Measurements from ENCODE around the gene SLC39A10.
A peak's percentile ranks its signal among the peaks of the same experiment; 100 is the strongest.

The SLC39A10 gene

GRCh38 chr2:195656859-195657633 lies at the start of gene SLC39A10:
Gene SLC39A10 (plus strand): TSS chr2:195657226. CDS start chr2:195680043, 22,817 bp downstream.
- peak within 1 kb of the TSS; percentile 89 for H3K27ac ChIP-seq (ENCODE audit: low read depth, low read length)
- no peaks in the 10 kb centered on the region for H3K9me3 ChIP-seq (ENCODE audit: control insufficient read depth, insufficient read depth, low read length)
- peak within 1 kb of the TSS; percentile 94 for H3K9ac ChIP-seq (ENCODE audit: low read depth, low read length)
- H3K4me3 ChIP-seq (ENCODE audit: low read depth, low read length): peak within 1 kb of the TSS; percentile 95
- no peaks in the 10 kb centered on the region for H3K36me3 ChIP-seq (ENCODE audit: control insufficient read depth, insufficient read depth, low read length)
- H3K4me1 ChIP-seq (ENCODE audit: control insufficient read depth, insufficient read depth, low read length): peaks cover 29% of the 10 kb centered on the region
- no peaks in the 10 kb centered on the region for H3K27me3 ChIP-seq (ENCODE audit: control insufficient read depth, insufficient read depth, low read length)

GRCh38 chr2:195608768-195609454 lies 48.1 kb upstream of the SLC39A10 start:
- H3K4me1 ChIP-seq (ENCODE audit: control insufficient read depth, insufficient read depth, low read length): peaks cover 69% of the 10 kb centered on the region
- H3K27ac ChIP-seq (ENCODE audit: low read depth, low read length): no peak overlapping the region
- H3K9me3 ChIP-seq (ENCODE audit: control insufficient read depth, insufficient read depth, low read length): no peaks in the 10 kb centered on the region
- H3K36me3 ChIP-seq (ENCODE audit: control insufficient read depth, insufficient read depth, low read length): peaks cover 18% of the 10 kb centered on the region
- H3K9ac ChIP-seq (ENCODE audit: low read depth, low read length): no peak overlapping the region
- no peaks in the 10 kb centered on the region for H3K27me3 ChIP-seq (ENCODE audit: control insufficient read depth, insufficient read depth, low read length)
- no peak overlapping the region for H3K4me3 ChIP-seq (ENCODE audit: low read depth, low read length)

- Histone ChIP-seq H3K27ac (ENCODE audit: low read depth, low read length) (no peak overlapping the region), H3K9ac (ENCODE audit: low read depth, low read length) (no peak overlapping the region), H3K9me3 (ENCODE audit: control insufficient read depth, insufficient read depth, low read length) (no peaks in the 10 kb centered on the region), H3K4me1 (ENCODE audit: control insufficient read depth, insufficient read depth, low read length) (peaks cover 75% of the 10 kb centered on the region), H3K4me3 (ENCODE audit: low read depth, low read length) (no peak overlapping the region), H3K36me3 (ENCODE audit: control insufficient read depth, insufficient read depth, low read length) (peaks cover 16% of the 10 kb centered on the region), H3K27me3 (ENCODE audit: control insufficient read depth, insufficient read depth, low read length) (no peaks in the 10 kb centered on the region)
These were observed 46.3 kb upstream of the SLC39A10 start for GRCh38 chr2:195610717-195611116.

- H3K4me3 ChIP-seq (ENCODE audit: low read depth, low read length): peak overlapping the region; percentile 47
- peaks cover 56% of the 10 kb centered on the region for H3K4me1 ChIP-seq (ENCODE audit: control insufficient read depth, insufficient read depth, low read length)
- H3K27me3 ChIP-seq (ENCODE audit: control insufficient read depth, insufficient read depth, low read length): no peaks in the 10 kb centered on the region
- H3K9me3 ChIP-seq (ENCODE audit: control insufficient read depth, insufficient read depth, low read length): no peaks in the 10 kb centered on the region
- peak overlapping the region; percentile 94 for H3K27ac ChIP-seq (ENCODE audit: low read depth, low read length)
- peak overlapping the region; percentile 63 for H3K9ac ChIP-seq (ENCODE audit: low read depth, low read length)
- peaks cover 13% of the 10 kb centered on the region for H3K36me3 ChIP-seq (ENCODE audit: control insufficient read depth, insufficient read depth, low read length)
These were observed 44.2 kb upstream of the SLC39A10 start for GRCh38 chr2:195612611-195613495.

- H3K27me3 ChIP-seq (ENCODE audit: control insufficient read depth, insufficient read depth, low read length): no peaks in the 10 kb centered on the region
- peak overlapping the region; percentile 94 for H3K27ac ChIP-seq (ENCODE audit: low read depth, low read length)
- H3K4me3 ChIP-seq (ENCODE audit: low read depth, low read length): peak overlapping the region; percentile 47; the same call in 1 of the 2 replicates
- H3K9me3 ChIP-seq (ENCODE audit: control insufficient read depth, insufficient read depth, low read length): no peaks in the 10 kb centered on the region
- H3K4me1 ChIP-seq (ENCODE audit: control insufficient read depth, insufficient read depth, low read length): peaks cover 51% of the 10 kb centered on the region
- peak overlapping the region; percentile 45; the same call in 1 of the 2 replicates for H3K9ac ChIP-seq (ENCODE audit: low read depth, low read length)
- H3K36me3 ChIP-seq (ENCODE audit: control insufficient read depth, insufficient read depth, low read length): peaks cover 4% of the 10 kb centered on the region; the same call in 1 of the 2 replicates
These were observed 43.1 kb upstream of the SLC39A10 start for GRCh38 chr2:195613922-195614321.

GRCh38 chr2:195619590-195619989 lies 37.4 kb upstream of the SLC39A10 start:
- no peak overlapping the region for H3K27ac ChIP-seq (ENCODE audit: low read depth, low read length)
- no peaks in the 10 kb centered on the region for H3K36me3 ChIP-seq (ENCODE audit: control insufficient read depth, insufficient read depth, low read length)
- no peak overlapping the region for H3K4me3 ChIP-seq (ENCODE audit: low read depth, low read length)
- peaks cover 23% of the 10 kb centered on the region for H3K4me1 ChIP-seq (ENCODE audit: control insufficient read depth, insufficient read depth, low read length)
- no peak overlapping the region for H3K9ac ChIP-seq (ENCODE audit: low read depth, low read length)
- H3K9me3 ChIP-seq (ENCODE audit: control insufficient read depth, insufficient read depth, low read length): no peaks in the 10 kb centered on the region
- H3K27me3 ChIP-seq (ENCODE audit: control insufficient read depth, insufficient read depth, low read length): no peaks in the 10 kb centered on the region

- no peak overlapping the region for H3K4me3 ChIP-seq (ENCODE audit: low read depth, low read length)
- no peaks in the 10 kb centered on the region for H3K9me3 ChIP-seq (ENCODE audit: control insufficient read depth, insufficient read depth, low read length)
- no peaks in the 10 kb centered on the region for H3K27me3 ChIP-seq (ENCODE audit: control insufficient read depth, insufficient read depth, low read length)
- no peak overlapping the region for H3K9ac ChIP-seq (ENCODE audit: low read depth, low read length)
- H3K27ac ChIP-seq (ENCODE audit: low read depth, low read length): no peak overlapping the region
- H3K36me3 ChIP-seq (ENCODE audit: control insufficient read depth, insufficient read depth, low read length): no peaks in the 10 kb centered on the region
- peaks cover 14% of the 10 kb centered on the region for H3K4me1 ChIP-seq (ENCODE audit: control insufficient read depth, insufficient read depth, low read length)
These were observed 36.5 kb upstream of the SLC39A10 start for GRCh38 chr2:195620501-195620900.

GRCh38 chr2:195622966-195623365 lies 34.1 kb upstream of the SLC39A10 start:
- Histone ChIP-seq H3K27ac (ENCODE audit: low read depth, low read length) (no peak overlapping the region), H3K27me3 (ENCODE audit: control insufficient read depth, insufficient read depth, low read length) (no peaks in the 10 kb centered on the region)

GRCh38 chr2:195626507-195626906 lies 30.5 kb upstream of the SLC39A10 start:
- Histone ChIP-seq H3K27ac (ENCODE audit: low read depth, low read length) (no peak overlapping the region), H3K4me3 (ENCODE audit: low read depth, low read length) (no peak overlapping the region), H3K27me3 (ENCODE audit: control insufficient read depth, insufficient read depth, low read length) (no peaks in the 10 kb centered on the region), H3K9me3 (ENCODE audit: control insufficient read depth, insufficient read depth, low read length) (no peaks in the 10 kb centered on the region), H3K9ac (ENCODE audit: low read depth, low read length) (no peak overlapping the region), H3K4me1 (ENCODE audit: control insufficient read depth, insufficient read depth, low read length) (no peaks in the 10 kb centered on the region; the same call in 1 of the 2 replicates), H3K36me3 (ENCODE audit: control insufficient read depth, insufficient read depth, low read length) (0 out of 2 replicates have a peak, but pooled peaks cover 5% of the 10 kb centered on the region)

More at GRCh38 chr2:195622966-195623365, 34.1 kb upstream of the SLC39A10 start:
- no peak overlapping the region for H3K4me3 ChIP-seq (ENCODE audit: low read depth, low read length)
- H3K9ac ChIP-seq (ENCODE audit: low read depth, low read length): no peak overlapping the region
- H3K9me3 ChIP-seq (ENCODE audit: control insufficient read depth, insufficient read depth, low read length): no peaks in the 10 kb centered on the region
- peaks cover 11% of the 10 kb centered on the region for H3K4me1 ChIP-seq (ENCODE audit: control insufficient read depth, insufficient read depth, low read length)
- 0 out of 2 replicates have a peak, but pooled peaks cover 4% of the 10 kb centered on the region for H3K36me3 ChIP-seq (ENCODE audit: control insufficient read depth, insufficient read depth, low read length)

- no peak overlapping the region for H3K27ac ChIP-seq (ENCODE audit: low read depth, low read length)
- no peaks in the 10 kb centered on the region for H3K27me3 ChIP-seq (ENCODE audit: control insufficient read depth, insufficient read depth, low read length)
- H3K4me3 ChIP-seq (ENCODE audit: low read depth, low read length): no peak overlapping the region
- H3K4me1 ChIP-seq (ENCODE audit: control insufficient read depth, insufficient read depth, low read length): no peaks in the 10 kb centered on the region
- 0 out of 2 replicates have a peak, but pooled peaks cover 5% of the 10 kb centered on the region for H3K36me3 ChIP-seq (ENCODE audit: control insufficient read depth, insufficient read depth, low read length)
- H3K9ac ChIP-seq (ENCODE audit: low read depth, low read length): no peak overlapping the region
- H3K9me3 ChIP-seq (ENCODE audit: control insufficient read depth, insufficient read depth, low read length): no peaks in the 10 kb centered on the region
These were observed 28.4 kb upstream of the SLC39A10 start for GRCh38 chr2:195628666-195629065.

All from HUES48 (cell line).